ENCODE results near the gene SNX9. TPM values are rescaled to one million over a fixed set of nuclear protein-coding genes. Genes with fewer than 3 reads are reported as not detected.

The SNX9 gene
- total and polyA plus RNA-seq, 2 of the 4 experiments (the other 2 are of a cell fraction): 35.3 to 41.2 TPM

GRCh38 chr6:157831424-157832249, 8.6 kb downstream of the SNX9 start:
- DNase-seq (no peak), ATAC-seq (ENCODE audit: low read depth) (no peak)
- H3K9me1 ChIP-seq (ENCODE audit: insufficient read depth, low read length): peaks cover 15% of the 10 kb centered on the region
- CTCF ChIA-PET: no interaction called here
- BruUV-seq (replicated peaks): no TSS peak
- peak overlapping the region; percentile 21; the same call in 1 of the 2 replicates for H3K23ac ChIP-seq (ENCODE audit: low read depth, low read length)
- in situ Hi-C loops (cut with MboI; ENCODE audit: low sequenced_read_pairs): no loop called here
- no peaks in the 10 kb centered on the region for H3K9me3 ChIP-seq (ENCODE audit: control insufficient read depth, insufficient read depth, low read length)
- H2AFZ ChIP-seq (replicated peaks; ENCODE audit: low read length, poor library complexity): no peak overlapping the region
- WGBS, 2 experiments (ENCODE audit: extremely low coverage in 2 of 2, insufficient read length in 1 of 2): no CpG with 5 or more reads among the region's 3 CpGs
- no peak overlapping the region for H3K9ac ChIP-seq (ENCODE audit: low read depth, low read length)
- peaks cover 9% of the 10 kb centered on the region for H3K4me1 ChIP-seq (ENCODE audit: control insufficient read depth, insufficient read depth, low read length)
- H3K27ac ChIP-seq (ENCODE audit: insufficient read depth, low read length): no peak overlapping the region
- H2BK120ac ChIP-seq (ENCODE audit: low read depth, low read length): no peak overlapping the region
- 0 out of 2 replicates have a peak overlapping the region, but pooled peaks have one; percentile 8 for H2BK20ac ChIP-seq (ENCODE audit: low read depth, low read length)
- no peak overlapping the region for H4K91ac ChIP-seq (ENCODE audit: insufficient read depth, low read depth, low read length)
- intact Hi-C loops (cut with micrococcal nuclease): no loop called here
- H3K27me3 ChIP-seq (ENCODE audit: control insufficient read depth, insufficient read depth, low read length): no peaks in the 10 kb centered on the region
- H2BK5ac ChIP-seq (ENCODE audit: low read depth, low read length, poor library complexity, severe bottlenecking): peak overlapping the region; percentile 11
- peak overlapping the region; percentile 56; the same call in 1 of the 2 replicates for H3K14ac ChIP-seq (replicated peaks; ENCODE audit: low read depth, low read length)
- no peak overlapping the region for H2AK5ac ChIP-seq (ENCODE audit: low read depth, low read length)
- H3K4me2 ChIP-seq (ENCODE audit: low read depth, low read length): peak overlapping the region; percentile 65
- POLR2A ChIA-PET (ENCODE audit: unreplicated experiment): no interaction called here
- TF ChIP-seq CEBPB (IDR thresholded peaks at IDR 0.05; ENCODE audit: low read depth, low read length) (no peak), MAFK (IDR thresholded peaks at IDR 0.05; ENCODE audit: low read depth, low read length) (peak; percentile 86)
- no peak overlapping the region for H2BK15ac ChIP-seq (ENCODE audit: low read depth, low read length)
- no peak overlapping the region for H2AK9ac ChIP-seq (replicated peaks; ENCODE audit: low read depth, low read length, poor library complexity)
- H3K79me1 ChIP-seq (ENCODE audit: low read depth in 1 of 2, low read length in 2 of 2): peaks cover 29 to 58% of the 10 kb centered on the region in 2 experiments
- H3K18ac ChIP-seq (ENCODE audit: low read depth, low read length): no peak overlapping the region
- no peak overlapping the region for H4K8ac ChIP-seq (ENCODE audit: low read depth in 2 of 2, low read length in 2 of 2)
- H3K36me3 ChIP-seq (ENCODE audit: control insufficient read depth, insufficient read depth, low read length): peaks cover 2% of the 10 kb centered on the region
- peak overlapping the region; percentile 26; the same call in 1 of the 2 replicates for H3K4ac ChIP-seq (ENCODE audit: low read depth, low read length)
- peaks cover 74% of the 10 kb centered on the region for H4K20me1 ChIP-seq (ENCODE audit: insufficient read depth, low read length)
- no peak overlapping the region for H3K56ac ChIP-seq (ENCODE audit: extremely low read depth, insufficient read depth, low read length)
- dilution Hi-C loops (cut with HindIII; ENCODE audit: low sequenced_read_pairs, unreplicated experiment): no loop called here
- no peak overlapping the region for H4K5ac ChIP-seq (ENCODE audit: low read depth, low read length)
- no peak overlapping the region for H3K4me3 ChIP-seq (ENCODE audit: insufficient read depth, low read depth, low read length)

Data from IMR-90 (cell line).